ENCODE measurements around the gene VAV2.

Gene VAV2

GRCh38 chr9:133873009-133873408 is 119.1 kb downstream of the VAV2 start:
- DNase-seq, result no peak

- DNase-seq, result no peak
These were observed 121.2 kb downstream of the VAV2 start for GRCh38 chr9:133870598-133871595.

GRCh38 chr9:133869674-133870405 is 122.3 kb downstream of the VAV2 start:
- DNase-seq, result no peak

- DNase-seq, result no peak
These were observed 123.9 kb downstream of the VAV2 start for GRCh38 chr9:133868203-133868602.

- DNase-seq, result no peak
These were observed 125.2 kb downstream of the VAV2 start for GRCh38 chr9:133866946-133867345.

GRCh38 chr9:133864011-133864410 is 128.1 kb downstream of the VAV2 start:
- DNase-seq, result no peak

GRCh38 chr9:133863257-133863592 is 128.9 kb downstream of the VAV2 start:
- no peak for DNase-seq

GRCh38 chr9:133862585-133863256 is 129.4 kb downstream of the VAV2 start:
- DNase-seq, result no peak

GRCh38 chr9:133861692-133862091 is 130.4 kb downstream of the VAV2 start:
- no peak for DNase-seq

GRCh38 chr9:133861086-133861485 is 131.0 kb downstream of the VAV2 start:
- no peak for DNase-seq

GRCh38 chr9:133858771-133859170 is 133.4 kb downstream of the VAV2 start:
- no peak for DNase-seq

GRCh38 chr9:133857639-133858038 is 134.5 kb downstream of the VAV2 start:
- no peak for DNase-seq

GRCh38 chr9:133856798-133857197 is 135.3 kb downstream of the VAV2 start:
- no peak for DNase-seq

GRCh38 chr9:133855802-133856521 is 136.2 kb downstream of the VAV2 start:
- DNase-seq, result no peak

GRCh38 chr9:133855371-133855770 is 136.8 kb downstream of the VAV2 start:
- DNase-seq, result no peak

- DNase-seq, result no peak
These were observed 137.4 kb downstream of the VAV2 start for GRCh38 chr9:133854765-133855164.

GRCh38 chr9:133854048-133854447 is 138.1 kb downstream of the VAV2 start:
- DNase-seq, result no peak

- no peak for DNase-seq
These were observed 138.8 kb downstream of the VAV2 start for GRCh38 chr9:133853331-133853730.

- DNase-seq, result no peak
These were observed 139.7 kb downstream of the VAV2 start for GRCh38 chr9:133852431-133852830.

GRCh38 chr9:133851693-133852092 is 140.4 kb downstream of the VAV2 start:
- DNase-seq, result no peak

GRCh38 chr9:133850937-133851336 is 141.2 kb downstream of the VAV2 start:
- no peak for DNase-seq

GRCh38 chr9:133850161-133850560 is 142.0 kb downstream of the VAV2 start:
- DNase-seq, result no peak

All from SW 1271 (cell line).